DMS153 treated with DMSO at 0.1 percent for 48 hours (cell line): ENCODE results near the gene TXNRD2.
A peak's percentile ranks its signal among the peaks of the same experiment; 100 is the strongest.

Source experiments
- DNase-seq: peaks from one replicate; lab custom pipeline; 2025; ENCODE audit not compliant: unreplicated experiment; lab: John Stamatoyannopoulos, UW

TXNRD2 gene

DNA sequence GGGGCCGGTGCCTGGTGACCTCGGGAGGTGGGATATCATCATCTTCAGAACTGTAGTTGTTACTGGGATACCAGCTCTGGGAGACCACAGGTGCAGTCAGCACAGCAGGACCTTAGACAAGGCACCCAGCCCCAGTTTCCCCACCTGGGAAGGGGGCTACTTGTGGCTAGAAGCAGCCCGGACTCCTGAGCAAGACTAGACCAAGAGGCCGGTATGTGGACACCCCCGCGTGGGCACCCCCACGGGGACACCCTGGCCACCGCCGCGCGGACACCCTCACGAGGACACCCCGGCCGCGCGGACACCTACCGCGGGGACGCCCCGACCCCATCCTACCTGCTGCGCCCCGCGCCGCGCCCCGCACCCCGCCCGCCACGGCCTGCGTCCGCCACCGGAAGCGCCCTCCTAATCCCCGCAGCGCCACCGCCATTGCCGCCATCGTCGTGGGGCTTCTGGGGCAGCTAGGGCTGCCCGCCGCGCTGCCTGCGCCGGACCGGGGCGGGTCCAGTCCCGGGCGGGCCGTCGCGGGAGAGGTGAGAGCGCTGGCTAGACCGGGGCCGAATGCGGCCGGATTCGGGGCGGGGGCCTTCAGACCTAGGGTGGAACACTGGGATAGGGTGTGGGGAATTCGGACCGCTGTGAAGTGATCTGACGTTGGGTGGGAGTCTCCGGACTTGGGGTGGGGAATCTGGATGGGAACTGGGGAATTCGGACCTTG, at the start of gene TXNRD2, which contains the start of gene COMT:
TSS of gene TXNRD2 (minus strand) at position 454 of the 718 bp plus-strand sequence. CDS start at position 439, 15 bp downstream.
TSS of gene COMT (plus strand) at position 408 of the 718 bp plus-strand sequence. CDS start 20,755 bp downstream, outside the sequence.
- no peak for DNase-seq

DNA sequence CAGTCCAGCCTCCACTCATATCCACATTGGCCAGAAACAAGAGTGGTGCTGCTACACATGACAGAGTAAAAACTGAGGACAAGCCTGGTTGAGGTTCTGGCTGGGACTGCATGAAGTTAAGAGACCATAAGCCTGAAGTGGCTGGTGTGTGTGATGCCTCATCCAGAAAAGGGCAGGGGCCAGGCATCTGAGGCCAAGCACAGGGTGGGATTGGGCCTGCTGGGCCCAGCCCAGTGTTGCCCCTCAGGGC, 49.7 kb upstream of the TXNRD2 start:
- no peak for DNase-seq

DNA sequence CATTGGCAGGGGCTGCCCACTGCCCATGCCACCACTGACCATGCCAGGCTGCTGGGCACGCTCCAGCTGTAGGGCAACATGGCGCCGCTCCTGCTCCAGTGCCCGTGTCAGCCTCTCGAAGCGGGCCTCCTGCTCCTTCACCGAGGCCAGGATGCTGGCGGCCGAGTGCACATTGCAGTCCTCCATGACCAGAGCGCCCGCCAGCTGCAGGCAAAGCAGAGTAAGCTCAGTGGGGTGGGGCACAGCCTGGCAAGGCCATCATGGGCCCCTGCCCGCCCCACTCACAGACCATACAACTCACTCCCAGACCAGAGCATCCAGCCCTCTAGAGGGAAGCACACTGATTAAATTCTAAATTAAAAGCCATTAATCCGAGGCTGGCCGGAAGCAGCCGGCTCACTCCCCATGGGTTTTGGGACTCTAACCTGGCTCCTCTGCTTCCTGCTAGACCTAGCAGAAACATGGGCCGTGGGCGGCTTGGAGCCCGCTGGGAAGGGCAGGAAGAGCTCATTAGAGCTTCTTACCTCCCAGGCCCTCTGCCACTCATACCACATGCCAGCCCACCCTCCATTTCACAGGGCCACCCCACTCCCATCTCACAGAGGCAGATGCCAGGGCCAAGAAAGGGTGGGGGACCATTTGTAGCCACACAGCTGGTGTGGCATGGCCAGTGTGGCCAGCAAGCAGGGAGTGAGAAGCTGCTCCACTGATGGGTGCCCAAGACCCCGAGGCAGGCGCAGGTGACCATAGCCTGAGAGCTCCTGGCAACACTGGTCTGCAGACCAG, 49.2 kb upstream of the TXNRD2 start:
- no peak for DNase-seq

DNA sequence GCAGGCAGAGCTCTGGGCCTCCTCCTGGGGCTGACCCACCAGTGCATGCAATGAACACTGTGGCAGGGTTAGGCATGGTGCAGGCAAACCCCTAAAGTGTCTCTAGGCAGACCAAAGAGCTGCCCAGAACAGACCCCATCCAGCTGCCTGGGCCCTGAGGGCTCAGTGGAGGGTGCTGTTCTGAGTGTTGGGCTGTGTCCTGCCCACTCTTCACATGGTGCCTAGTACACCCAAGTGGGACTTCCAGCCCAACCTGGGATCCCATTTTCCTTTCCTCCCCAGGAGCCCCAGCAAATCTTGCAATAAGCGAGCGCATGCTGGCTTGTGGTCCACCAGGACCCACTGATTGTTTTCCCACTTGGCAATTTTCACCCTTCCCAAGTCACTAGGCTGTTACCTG, 48.6 kb upstream of the TXNRD2 start:
- DNase-seq: no peak

DNA sequence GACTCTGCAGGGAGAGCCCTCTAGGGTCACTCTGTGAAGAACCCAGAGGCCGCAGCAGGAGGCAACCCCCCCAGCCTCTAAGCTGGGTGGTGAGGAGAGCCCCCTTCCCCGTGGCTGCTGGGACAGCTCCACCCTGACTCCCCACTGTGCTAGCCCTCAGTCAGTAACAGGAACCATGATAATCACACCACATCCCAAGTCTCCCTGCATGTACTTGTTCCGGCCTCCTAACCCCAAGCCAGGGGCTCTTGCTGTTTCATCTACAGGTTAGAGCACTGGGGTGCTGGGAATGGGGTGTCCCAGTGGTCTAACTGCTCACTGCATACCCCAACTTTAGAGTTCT, 48.1 kb upstream of the TXNRD2 start:
- DNase-seq: no peak

GRCh38 chr22:19988965-19989724, 47.5 kb upstream of the TXNRD2 start:
- DNase-seq: no peak

GRCh38 chr22:19988331-19988808, 46.8 kb upstream of the TXNRD2 start:
- no peak for DNase-seq

DNA sequence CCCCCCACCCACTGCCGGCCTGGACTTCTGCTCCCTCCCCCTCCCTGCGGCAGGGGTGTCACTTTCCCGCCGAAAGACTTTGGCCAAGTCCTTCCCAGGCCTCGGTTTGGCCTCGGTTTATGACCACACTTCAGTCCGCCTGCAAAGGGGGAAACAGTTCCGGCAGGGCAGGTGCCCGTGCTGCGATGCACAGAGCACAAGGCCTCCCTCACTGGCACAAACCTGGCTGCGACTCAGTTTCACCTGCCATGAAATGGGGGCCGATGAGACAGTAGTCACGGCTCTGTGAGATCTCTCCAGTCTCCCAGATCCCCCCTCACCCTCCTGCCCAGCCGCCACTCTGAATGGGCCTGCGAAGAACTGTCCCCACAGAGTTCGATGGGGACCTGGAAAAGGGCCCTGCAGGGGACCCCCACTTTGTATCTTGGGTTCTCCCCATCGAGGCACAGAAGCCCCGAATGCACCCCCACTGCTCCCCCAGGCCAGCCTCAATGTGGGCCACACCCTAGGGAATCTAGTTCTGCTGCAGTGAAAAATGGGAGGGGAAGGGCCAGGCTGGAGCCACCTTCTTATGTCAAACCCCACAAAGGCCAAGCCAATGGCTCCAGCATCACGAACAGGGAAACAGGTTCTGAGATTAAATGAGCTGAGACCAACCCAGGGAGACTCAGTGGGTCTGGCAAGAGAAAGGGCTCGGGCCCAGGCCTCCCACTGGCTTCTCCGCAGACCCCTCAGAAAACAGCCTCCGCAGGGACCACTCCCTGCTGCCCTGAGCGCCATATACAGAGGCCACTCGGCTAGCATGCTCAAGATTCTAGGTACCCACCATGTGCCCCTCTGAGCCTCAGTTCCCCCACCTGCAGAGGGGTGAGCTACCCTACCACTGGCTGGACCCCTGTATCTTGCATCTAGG, 46.0 kb upstream of the TXNRD2 start:
- peak; percentile 43 for DNase-seq

GRCh38 chr22:19986410-19987341, 45.1 kb upstream of the TXNRD2 start:
- DNase-seq: peak; percentile 54

- no peak for DNase-seq
Measured at GRCh38 chr22:19986011-19986409, 44.4 kb upstream of the TXNRD2 start.

GRCh38 chr22:19984851-19985811, 43.5 kb upstream of the TXNRD2 start:
- no peak for DNase-seq

DNA sequence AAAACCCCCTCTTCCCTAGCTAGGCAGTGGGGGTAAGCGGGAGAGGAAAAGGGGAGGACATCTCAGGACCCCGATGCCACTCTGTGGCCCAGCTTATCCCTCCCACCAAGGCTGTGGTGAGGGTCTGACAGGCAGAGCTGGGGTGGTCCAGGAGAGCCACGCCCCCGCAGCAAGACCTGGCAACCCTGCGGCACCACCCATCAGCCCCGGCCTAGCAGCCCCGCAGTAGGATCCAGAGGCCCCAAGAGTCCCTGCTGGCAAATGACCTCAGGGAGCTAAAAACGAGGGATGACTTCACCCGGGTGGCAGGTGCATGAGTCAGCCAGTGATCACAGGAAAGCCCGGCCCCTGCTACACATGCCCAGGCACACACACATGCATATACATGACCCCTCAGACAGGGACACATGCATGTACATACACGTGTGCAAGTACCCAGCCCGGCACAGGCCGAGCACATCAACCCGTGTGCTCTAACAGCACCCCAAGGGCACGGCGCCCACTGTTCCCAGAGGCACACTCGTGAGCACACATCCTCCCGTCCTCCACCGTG, 42.7 kb upstream of the TXNRD2 start:
- DNase-seq: no peak

DNA sequence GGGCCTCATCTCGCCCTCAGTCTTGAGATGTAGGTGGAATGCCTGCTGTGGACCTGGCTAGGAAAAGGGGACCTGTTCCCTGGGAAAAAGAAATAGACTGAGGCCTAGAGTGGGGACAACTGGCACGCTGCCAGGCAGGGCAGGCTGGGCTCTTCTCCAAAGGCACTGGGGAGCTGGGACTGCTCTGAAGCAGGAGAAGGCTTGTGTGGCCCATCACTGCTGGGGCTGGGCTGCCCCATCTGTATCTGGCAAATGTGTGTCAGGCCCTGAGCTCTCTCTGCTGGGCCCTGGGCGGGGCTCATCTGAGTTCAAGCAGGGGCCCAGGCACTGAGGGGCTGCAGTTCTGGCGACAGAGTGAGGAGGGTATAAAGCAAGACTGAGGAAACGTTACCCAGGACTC, 42.1 kb upstream of the TXNRD2 start:
- DNase-seq: no peak

DNA sequence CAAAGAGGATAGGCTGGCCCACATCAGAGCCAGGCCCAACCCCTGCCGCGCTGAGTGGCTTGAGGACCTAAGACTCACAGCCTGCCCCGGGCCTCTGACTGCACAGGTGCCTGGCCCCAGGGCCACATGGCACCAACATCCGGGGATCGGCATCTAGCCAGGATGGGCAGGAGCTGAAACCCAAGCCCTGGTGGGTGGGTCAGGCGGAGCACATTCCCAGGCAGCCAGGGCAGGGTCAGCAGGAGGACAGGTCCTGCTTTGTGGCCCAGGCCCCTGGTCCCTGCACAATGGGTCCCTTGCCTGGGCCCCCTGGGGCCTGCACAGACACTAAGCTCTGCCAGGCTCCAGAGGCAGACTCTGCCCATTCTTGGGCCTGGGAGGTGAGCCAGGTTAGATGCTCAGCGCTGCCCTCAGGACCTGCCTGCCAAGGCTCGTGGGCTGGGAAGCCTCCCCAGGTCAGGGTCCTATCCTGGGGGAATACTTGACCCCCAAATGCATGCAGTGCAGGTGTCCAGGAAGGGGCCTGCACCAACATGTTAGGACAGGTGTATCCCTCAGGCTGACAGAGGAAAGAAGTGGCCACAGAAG, 41.5 kb upstream of the TXNRD2 start:
- no peak for DNase-seq

DNA sequence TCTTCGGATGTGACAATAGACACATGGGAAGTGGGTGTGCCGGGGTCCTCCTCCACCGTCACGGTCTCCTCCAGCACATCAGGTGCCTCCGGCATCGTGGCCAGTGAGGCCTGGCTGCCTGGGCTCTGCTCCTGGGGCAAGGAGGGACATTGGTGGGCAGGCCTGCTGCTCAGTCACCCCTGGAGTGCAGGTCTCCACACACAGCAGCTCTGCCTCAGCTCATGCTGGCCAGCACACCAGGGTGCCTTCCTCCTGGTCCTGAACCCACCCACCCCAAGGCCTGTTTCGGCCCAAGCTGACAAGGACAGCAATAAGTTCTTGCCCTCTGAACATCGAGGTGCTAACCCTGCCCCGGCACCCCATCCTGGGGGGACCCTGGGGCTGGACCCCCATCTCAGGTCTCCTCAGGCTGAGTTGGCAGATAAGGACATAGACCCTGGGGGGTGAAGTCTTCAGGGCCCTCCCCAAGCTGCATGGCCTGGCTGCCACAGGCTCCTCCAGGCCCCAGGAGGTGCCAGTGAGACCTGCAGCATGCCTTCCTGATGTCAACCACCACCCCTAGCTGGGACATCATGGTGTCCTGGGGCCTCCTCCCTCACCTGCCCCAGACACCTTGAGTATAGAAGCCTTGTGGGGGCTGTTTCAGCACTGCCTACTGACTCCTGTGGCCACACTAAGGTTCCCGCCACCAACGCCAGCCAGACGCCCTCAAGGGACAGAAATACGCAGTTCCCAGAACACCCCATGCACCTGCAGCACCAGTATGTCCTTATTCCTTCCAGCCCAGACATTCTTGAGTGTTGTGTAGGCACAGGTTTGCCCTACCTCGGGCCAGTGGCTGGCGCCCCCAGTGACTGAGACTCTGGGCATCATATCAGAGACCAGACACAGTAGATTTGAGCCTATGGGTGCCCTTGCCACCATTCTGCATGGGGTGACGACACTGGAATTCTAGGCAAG, 40.6 kb upstream of the TXNRD2 start:
- DNase-seq: no peak

GRCh38 chr22:19981171-19981960, 39.7 kb upstream of the TXNRD2 start:
- DNase-seq: no peak
